Putamen (tissue), 1 donor: Measurements from ENCODE around the gene CAMK2B.

Experiments used
- DNase-seq: peaks from one replicate; pipeline ENCODE4 v3.0.0-alpha.2; 2016; ENCODE audit warnings: low spot score

The CAMK2B gene

GRCh38 chr7:44329888-44330287 lies 4.5 kb upstream of the CAMK2B start:
- DNase-seq, result no peak

DNA sequence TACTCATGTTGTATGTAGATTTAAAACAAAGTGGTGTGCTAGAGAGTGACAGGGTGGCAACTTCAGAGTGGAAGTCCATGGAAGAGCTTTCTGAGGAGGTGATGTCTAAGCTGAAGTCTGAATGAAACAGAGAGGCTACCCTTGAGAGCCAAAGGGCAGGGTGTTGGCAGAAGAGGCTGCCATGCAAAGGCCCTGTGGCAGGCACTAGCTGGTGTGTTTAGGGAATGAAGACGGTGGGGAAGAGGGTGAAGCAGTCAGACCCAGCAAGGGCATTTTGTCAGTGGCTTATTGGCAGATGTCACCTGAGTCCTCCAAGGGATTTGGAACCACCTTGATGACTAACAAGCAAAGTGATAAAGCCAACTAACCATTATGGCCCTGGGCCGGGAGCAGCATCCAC lies 3.7 kb upstream of the CAMK2B start:
- no peak for DNase-seq

GRCh38 chr7:44327981-44328380 lies 2.6 kb upstream of the CAMK2B start:
- no peak for DNase-seq

DNA sequence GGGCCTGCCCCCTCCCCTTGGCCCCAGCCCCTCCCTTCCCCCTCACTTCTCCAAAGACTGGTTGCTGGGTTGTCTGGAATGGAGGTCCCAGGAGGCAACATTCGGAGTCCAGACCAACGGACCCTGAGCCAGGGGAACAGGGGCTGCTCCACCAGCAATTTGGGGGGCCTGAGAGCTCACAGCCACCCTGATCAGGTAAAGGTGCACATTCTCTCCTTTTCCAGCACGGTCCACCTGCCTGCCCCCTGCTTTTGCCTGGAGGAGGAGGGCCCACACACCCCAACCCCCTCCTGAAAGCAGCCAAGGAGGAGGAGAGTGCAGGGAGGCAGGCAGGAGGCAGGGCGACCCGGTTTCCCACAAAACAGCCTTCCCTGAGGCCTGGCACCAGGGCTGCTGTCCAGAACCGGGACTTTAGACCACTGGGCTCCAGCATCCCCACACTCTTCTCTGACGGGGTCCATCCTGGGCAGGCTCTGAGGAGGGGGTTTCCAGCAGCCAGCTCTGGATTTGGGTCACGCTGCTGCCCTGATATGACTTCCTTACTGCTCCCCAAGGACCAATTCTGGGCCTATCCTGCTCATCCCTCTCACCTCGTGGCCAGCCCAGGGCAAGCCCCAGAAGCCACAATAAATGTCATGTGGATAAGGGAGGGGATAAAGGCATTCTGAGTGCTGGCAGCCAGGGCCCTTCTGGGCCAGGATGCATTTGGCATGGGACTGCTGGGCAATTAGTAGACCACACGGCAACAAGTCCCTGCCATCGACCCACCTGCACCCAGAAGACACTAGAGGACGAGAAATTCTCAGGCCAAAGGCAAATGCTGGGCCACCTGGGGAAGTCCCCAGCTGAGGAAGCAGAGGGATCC lies 1.1 kb upstream of the CAMK2B start:
- DNase-seq, result no peak

- DNase-seq, result no peak
Measured at GRCh38 chr7:44325811-44326241, 432 bp upstream of the CAMK2B start.

DNA sequence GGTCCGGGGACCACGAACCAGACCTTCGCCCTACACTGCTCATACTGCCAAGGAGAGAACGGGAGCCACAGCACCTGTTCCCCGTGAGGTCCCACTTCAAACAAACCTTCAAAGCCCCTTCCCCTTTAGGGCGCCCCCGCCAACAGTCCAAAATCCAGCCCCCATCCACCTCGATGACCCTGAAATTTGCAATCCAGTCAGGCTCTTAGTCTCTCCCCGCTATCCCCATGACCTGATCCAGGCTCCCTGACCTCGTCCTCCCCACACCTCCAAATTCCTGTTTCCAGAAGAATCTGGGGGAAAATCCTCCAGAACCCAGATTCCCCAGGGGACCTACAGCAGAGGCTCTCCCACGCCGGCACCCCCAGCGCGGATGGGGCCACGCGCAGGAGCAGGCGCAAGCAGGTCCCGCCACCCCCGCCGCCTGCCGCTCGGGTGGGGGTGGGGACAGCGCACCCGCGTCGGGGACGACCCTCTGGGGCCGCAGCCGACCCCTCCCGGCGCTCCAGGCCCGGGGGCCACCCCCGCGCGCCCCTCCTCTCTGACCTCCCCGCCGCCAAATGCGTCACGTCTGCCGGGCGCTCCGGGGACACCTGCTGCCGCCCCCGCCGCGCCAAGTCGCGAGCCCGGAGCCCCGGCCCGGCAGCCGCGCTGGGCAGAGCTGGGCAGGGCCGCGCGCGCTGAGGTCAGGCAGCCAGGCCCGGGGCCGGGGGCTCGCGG lies 753 bp downstream of the CAMK2B start:
- no peak for DNase-seq

GRCh38 chr7:44324204-44324480 lies 1.3 kb downstream of the CAMK2B start:
- no peak for DNase-seq

DNA sequence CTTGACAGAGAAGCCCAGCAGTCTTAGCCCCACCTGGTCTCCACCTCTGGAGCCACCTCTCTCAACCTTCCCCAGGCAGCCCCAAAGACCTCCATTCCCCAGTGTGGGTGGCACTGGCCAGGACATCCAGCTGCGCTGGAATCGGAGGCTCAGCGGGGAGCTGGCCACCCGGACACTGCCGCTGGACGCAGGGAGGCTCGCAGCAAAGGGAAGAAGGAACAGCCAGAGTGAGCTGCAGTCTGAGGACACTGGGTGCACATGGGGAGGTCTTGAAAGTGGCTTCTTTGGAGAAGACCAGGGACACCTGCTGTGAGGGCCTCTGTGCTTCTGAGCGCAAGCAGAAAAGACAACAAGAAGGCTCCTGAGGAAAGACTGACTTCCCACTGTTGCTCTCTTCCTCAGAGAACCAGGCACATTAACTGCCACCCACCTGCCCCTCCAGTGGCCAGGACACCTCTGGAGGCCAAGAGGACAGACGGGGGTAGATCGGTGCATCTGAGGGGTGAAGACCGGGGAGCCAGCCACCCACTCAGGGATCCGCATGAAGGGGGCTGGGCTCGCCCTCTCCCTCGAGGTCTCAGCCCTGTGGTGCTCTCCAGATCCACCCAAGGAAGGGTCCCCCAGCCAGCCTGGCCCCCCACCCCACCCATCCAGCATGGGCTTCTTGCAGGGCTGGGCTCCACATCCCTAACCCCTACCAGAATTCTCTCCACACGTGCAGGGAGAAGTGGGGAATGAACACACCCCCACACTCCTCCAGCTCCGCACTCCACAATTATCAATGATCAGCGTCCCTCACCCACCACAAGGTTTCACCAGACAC lies 1.8 kb downstream of the CAMK2B start:
- no peak for DNase-seq

- DNase-seq, result no peak
Measured at GRCh38 chr7:44322631-44323363, 2.6 kb downstream of the CAMK2B start.

DNA sequence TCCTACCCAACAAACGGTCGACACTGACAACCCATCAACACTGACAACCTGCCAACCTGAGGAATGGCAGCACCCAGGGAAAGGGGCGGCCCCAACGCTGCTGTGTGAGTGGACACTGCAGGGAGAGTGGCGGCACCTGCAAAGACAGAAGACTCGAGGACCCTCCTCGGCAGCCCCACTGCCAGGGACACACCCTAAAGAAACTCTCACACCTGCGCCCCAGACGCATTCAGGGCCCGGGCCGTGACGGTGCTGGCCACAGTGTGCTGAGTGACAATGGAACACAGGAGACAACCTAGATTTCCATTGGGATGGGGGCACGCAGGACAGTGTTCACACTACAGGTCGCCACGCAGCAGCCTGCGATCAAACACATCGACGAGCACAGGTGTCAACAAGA lies 3.6 kb downstream of the CAMK2B start:
- no peak for DNase-seq

DNA sequence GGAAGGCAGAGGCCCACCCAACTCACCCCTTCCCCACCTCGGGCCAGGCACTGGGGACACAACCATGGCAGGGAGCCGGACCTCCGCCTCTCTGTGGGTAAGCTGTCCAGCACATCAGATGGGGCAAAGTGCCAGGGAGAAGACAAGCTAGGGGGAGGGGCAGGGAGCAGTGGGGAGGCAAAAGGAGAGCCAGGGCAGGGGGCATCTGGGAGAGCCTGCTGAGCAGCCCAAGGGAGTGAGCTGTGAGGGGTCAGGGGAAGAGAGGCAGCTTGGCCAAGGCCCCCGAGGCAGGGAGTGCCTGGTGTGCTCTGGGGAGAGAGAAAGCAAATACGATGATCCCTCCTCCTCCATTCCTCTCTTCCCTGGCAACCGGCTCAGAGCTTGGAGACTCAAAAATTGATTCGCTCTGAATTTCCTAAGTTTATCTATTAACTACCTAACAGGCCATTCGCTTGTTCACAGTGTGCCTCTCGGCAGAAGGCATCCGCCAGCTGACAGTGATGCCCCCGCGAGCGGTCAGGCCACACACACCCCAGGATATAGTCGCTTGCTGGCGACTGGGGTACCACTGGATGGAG lies 4.5 kb downstream of the CAMK2B start:
- DNase-seq, result no peak

GRCh38 chr7:44320141-44320540 lies 5.3 kb downstream of the CAMK2B start:
- no peak for DNase-seq

DNA sequence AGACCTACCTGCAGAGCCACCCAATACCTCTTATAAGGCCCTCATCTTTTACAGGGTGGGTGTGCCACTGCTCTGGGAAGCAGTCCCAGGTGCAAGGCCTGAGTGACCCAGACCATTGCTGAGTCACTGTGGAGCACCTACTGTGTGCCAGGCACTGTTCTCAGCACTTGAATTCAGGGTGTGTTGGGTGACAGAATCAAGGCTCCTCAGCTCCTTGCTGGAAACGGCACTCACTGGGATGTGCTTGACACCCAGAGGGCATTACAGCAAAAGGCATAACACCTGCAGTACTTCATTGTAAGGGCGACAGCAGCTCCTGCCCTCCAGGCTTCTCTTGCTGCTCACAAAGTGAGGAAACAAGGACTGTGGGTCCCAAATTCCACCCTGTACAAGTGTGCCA lies 7.1 kb downstream of the CAMK2B start:
- no peak for DNase-seq

GRCh38 chr7:44315301-44315903 lies 10.0 kb downstream of the CAMK2B start:
- DNase-seq, result no peak

GRCh38 chr7:44313621-44314031 lies 11.8 kb downstream of the CAMK2B start:
- DNase-seq, result no peak

GRCh38 chr7:44313016-44313415 lies 12.4 kb downstream of the CAMK2B start:
- no peak for DNase-seq

- DNase-seq, result no peak
Measured at GRCh38 chr7:44311561-44312495, 13.6 kb downstream of the CAMK2B start.

- no peak for DNase-seq
Measured at GRCh38 chr7:44310221-44310848, 15.1 kb downstream of the CAMK2B start.

GRCh38 chr7:44309271-44310091 lies 15.9 kb downstream of the CAMK2B start:
- DNase-seq, result no peak
